Loucy (cell line): ENCODE results near the gene CNTNAP2.

ENCODE experiments used
- H2AFZ ChIP-seq: fragments of 200-600 bp; sonication (generic); 2 replicates; pipeline ENCODE4 v1.6.0; 2016; ENCODE audit warnings: antibody characterized with exemption, mild to moderate bottlenecking, low read length, moderate library complexity
- H3F3A ChIP-seq: fragments of 200-600 bp; 2 replicates; pipeline ENCODE4 v1.6.0; 2016; ENCODE audit warnings: antibody characterized with exemption, low read depth, mild to moderate bottlenecking
- H3K27me3 ChIP-seq: fragments of 200-600 bp; sonication (generic); 2 replicates; pipeline ENCODE4 v1.6.1; 2014; ENCODE audit warnings: low read length, mild to moderate bottlenecking; ENCODE audit not compliant: insufficient read depth, poor library complexity, severe bottlenecking
- H3K36me3 ChIP-seq: fragments of 200-600 bp; sonication (generic); 2 replicates; pipeline ENCODE4 v1.6.1; 2016; ENCODE audit warnings: low read length; ENCODE audit not compliant: insufficient read depth
- H3K4me1 ChIP-seq: fragments of 200-600 bp; sonication (generic); 2 replicates; pipeline ENCODE4 v1.5.1; 2014; ENCODE audit warnings: low read length, mild to moderate bottlenecking; ENCODE audit not compliant: insufficient read depth, poor library complexity, severe bottlenecking
- H3K4me2 ChIP-seq: fragments of 200-600 bp; sonication (generic); 2 replicates; pipeline ENCODE4 v1.6.0; 2014; ENCODE audit warnings: antibody characterized with exemption, low read length, low read depth, mild to moderate bottlenecking; ENCODE audit not compliant: poor library complexity, severe bottlenecking
- H3K4me3 ChIP-seq: fragments of 200-600 bp; sonication (generic); 2 replicates; pipeline ENCODE4 v1.5.1; 2014; ENCODE audit warnings: low read length, mild to moderate bottlenecking, mixed read lengths; ENCODE audit not compliant: poor library complexity, severe bottlenecking
- H3K79me2 ChIP-seq: fragments of 200-600 bp; sonication (generic); 2 replicates; pipeline ENCODE4 v1.6.1; 2014; ENCODE audit warnings: low read length; ENCODE audit not compliant: insufficient read depth
- H3K9ac ChIP-seq: fragments of 200-600 bp; sonication (generic); 2 replicates; pipeline ENCODE4 v1.6.0; 2014; ENCODE audit warnings: mild to moderate bottlenecking, low read depth, low read length, moderate library complexity; ENCODE audit not compliant: poor library complexity, severe bottlenecking
- H3K9me2 ChIP-seq: fragments of 200-600 bp; sonication (generic); replicated peaks from 2 replicates; pipeline ENCODE4 v1.6.1; 2016; ENCODE audit warnings: low read depth, low read length, mixed read lengths
- H3K9me3 ChIP-seq: fragments of 200-600 bp; sonication (generic); 2 replicates; pipeline ENCODE4 v1.6.1; 2014; ENCODE audit warnings: mild to moderate bottlenecking, antibody characterized with exemption, low read length, low read depth; ENCODE audit not compliant: insufficient read depth
- H4K20me1 ChIP-seq: fragments of 200-600 bp; sonication (generic); 2 replicates; pipeline ENCODE4 v1.6.0; 2014; ENCODE audit warnings: antibody characterized with exemption, low read length, mild to moderate bottlenecking; ENCODE audit not compliant: insufficient read depth, poor library complexity, severe bottlenecking
- CTCF ChIP-seq: fragments of 200-600 bp; sonication (generic); conservative IDR thresholded peaks from 2 replicates; pipeline ENCODE4 v1.5.1; 2014; ENCODE audit warnings: mild to moderate bottlenecking, antibody characterized with exemption, low read length
- EZH2phosphoT487 ChIP-seq: fragments of 200-600 bp; IDR thresholded peaks from 2 replicates; pipeline ENCODE4 v1.6.1; 2018; ENCODE audit warnings: antibody characterized with exemption, mild to moderate bottlenecking, moderate library complexity, borderline replicate concordance

The CNTNAP2 gene

DNA sequence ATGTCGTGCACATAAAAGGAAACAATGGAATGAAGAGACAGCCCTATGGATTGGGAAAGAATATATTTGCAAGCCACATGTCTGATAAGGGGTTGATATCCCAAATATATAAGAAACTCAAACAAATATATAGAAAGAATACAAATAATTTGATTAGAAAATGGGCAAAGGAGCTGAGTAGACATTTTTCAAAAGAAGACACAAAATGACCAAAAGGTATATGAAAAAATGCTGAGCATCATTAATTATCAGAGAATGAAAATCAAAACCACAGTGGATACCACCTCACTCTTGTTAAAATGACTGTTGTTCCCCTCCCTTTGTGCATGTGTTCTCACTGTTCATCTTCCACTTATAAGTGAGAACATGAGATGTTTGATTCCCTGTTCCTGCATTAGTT, 175.3 kb downstream of the CNTNAP2 start:
- H3K4me2 ChIP-seq = no peak overlapping the region
- no peaks in the 10 kb centered on the region for H3K4me1 ChIP-seq
- H3K9me3 ChIP-seq = no peaks in the 10 kb centered on the region
- no peak overlapping the region for H2AFZ ChIP-seq
- no peaks in the 10 kb centered on the region for H3K79me2 ChIP-seq
- no peaks in the 10 kb centered on the region for H3K27me3 ChIP-seq
- H3K4me3 ChIP-seq = no peak overlapping the region
- no peaks in the 10 kb centered on the region for H3K9me2 ChIP-seq
- H4K20me1 ChIP-seq = no peaks in the 10 kb centered on the region
- no peaks in the 10 kb centered on the region for H3K36me3 ChIP-seq
- no peaks in the 10 kb centered on the region for H3F3A ChIP-seq
- TF ChIP-seq EZH2phosphoT487 (no peak), CTCF (no peak)
- H3K9ac ChIP-seq = no peak overlapping the region

DNA sequence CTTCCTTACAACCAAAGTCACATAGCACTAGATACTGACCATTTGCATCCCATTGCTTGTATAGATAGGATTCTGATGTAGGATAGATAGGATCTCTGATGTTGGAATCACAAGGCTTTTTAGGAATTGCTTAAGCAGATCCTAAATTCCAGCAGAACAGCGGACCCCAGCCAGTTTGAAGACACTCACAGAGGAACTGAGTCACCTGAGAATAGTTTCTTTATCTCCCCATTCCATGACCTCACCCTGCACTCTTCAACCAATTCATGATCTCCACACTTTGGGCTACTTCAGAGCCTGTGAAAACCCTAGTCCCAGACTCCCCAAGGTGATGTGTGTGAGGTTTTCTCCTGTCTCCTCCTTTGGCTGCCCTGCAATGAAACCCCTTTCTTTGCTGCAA, 179.4 kb downstream of the CNTNAP2 start:
- no peaks in the 10 kb centered on the region for H3K79me2 ChIP-seq

DNA sequence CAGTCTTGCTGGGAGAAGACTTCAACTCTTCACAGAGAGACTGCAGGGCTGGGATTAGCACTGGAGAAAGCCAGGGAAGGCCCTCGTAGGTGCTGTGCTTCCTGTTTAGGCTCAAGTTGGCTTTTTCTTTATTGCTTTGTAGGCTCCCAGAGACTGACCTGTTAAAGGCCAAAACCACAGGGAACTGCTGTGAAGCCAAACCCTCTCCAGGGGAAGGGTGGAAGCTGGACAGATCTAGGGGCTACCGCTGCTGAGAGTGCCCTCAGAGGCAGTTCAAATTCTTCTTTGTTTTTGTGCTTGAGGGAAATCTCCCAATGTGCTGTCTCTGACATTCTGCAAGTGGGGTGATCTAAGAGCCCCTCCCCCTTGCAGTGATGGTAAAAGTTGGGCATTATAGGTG, 198.4 kb downstream of the CNTNAP2 start:
- Histone ChIP-seq H3K4me2 (no peak overlapping the region), H3K9me3 (no peaks in the 10 kb centered on the region), H2AFZ (no peak overlapping the region), H3K36me3 (no peaks in the 10 kb centered on the region), H3K79me2 (no peaks in the 10 kb centered on the region), H4K20me1 (no peaks in the 10 kb centered on the region), H3K9me2 (no peaks in the 10 kb centered on the region), H3F3A (no peaks in the 10 kb centered on the region), H3K4me1 (no peaks in the 10 kb centered on the region), H3K4me3 (no peak overlapping the region), H3K27me3 (no peaks in the 10 kb centered on the region), H3K9ac (no peak overlapping the region)
- no peak for TF ChIP-seq CTCF
- TF ChIP-seq EZH2phosphoT487 = no peak

More for the DNA sequence above, 179.4 kb downstream of the CNTNAP2 start:
- TF ChIP-seq EZH2phosphoT487 (no peak), CTCF (no peak)
- H3K4me1 ChIP-seq = no peaks in the 10 kb centered on the region
- no peak overlapping the region for H3K4me2 ChIP-seq
- H3K9me2 ChIP-seq = no peaks in the 10 kb centered on the region
- no peaks in the 10 kb centered on the region for H4K20me1 ChIP-seq
- H3K9me3 ChIP-seq = no peaks in the 10 kb centered on the region
- no peaks in the 10 kb centered on the region for H3K27me3 ChIP-seq
- H3K36me3 ChIP-seq = no peaks in the 10 kb centered on the region
- no peak overlapping the region for H3K9ac ChIP-seq
- no peak overlapping the region for H3K4me3 ChIP-seq
- no peaks in the 10 kb centered on the region for H3F3A ChIP-seq
- no peak overlapping the region for H2AFZ ChIP-seq
